ENCODE data around the gene PTPRJ. TPM values are rescaled to one million over a fixed set of nuclear protein-coding genes. Genes with fewer than 3 reads are reported as not detected.

Gene PTPRJ
- total and polyA plus RNA-seq, 2 of the 4 experiments (the other 2 are of a cell fraction), result 5.6 to 14.9 TPM

GRCh38 chr11:48025984-48026340 is 45.6 kb downstream of the PTPRJ start:
- peaks cover 27 to 67% of the 10 kb centered on the region in 2 experiments for H3K79me1 ChIP-seq (ENCODE audit: low read depth in 1 of 2, low read length in 2 of 2)
- no peak overlapping the region for H4K8ac ChIP-seq (ENCODE audit: low read depth in 2 of 2, low read length in 2 of 2)
- H3K4me3 ChIP-seq (ENCODE audit: insufficient read depth, low read depth, low read length), result no peak overlapping the region
- H3K18ac ChIP-seq (ENCODE audit: low read depth, low read length), result no peak overlapping the region
- H4K91ac ChIP-seq (ENCODE audit: insufficient read depth, low read depth, low read length), result no peak overlapping the region
- H2BK20ac ChIP-seq (ENCODE audit: low read depth, low read length), result no peak overlapping the region
- H2BK5ac ChIP-seq (ENCODE audit: low read depth, low read length, poor library complexity, severe bottlenecking), result no peak overlapping the region
- no peak overlapping the region for H3K4me2 ChIP-seq (ENCODE audit: low read depth, low read length)
- H2AK9ac ChIP-seq (replicated peaks; ENCODE audit: low read depth, low read length, poor library complexity), result no peak overlapping the region
- H3K9ac ChIP-seq (ENCODE audit: low read depth, low read length), result no peak overlapping the region
- in situ Hi-C loops (cut with MboI; ENCODE audit: low sequenced_read_pairs), result no loop called here
- ATAC-seq (ENCODE audit: low read depth) (no peak), DNase-seq (peak; percentile 40)
- H3K9me1 ChIP-seq (ENCODE audit: insufficient read depth, low read length), result peaks cover 10% of the 10 kb centered on the region
- WGBS, 2 experiments (ENCODE audit: extremely low coverage in 2 of 2, insufficient read length in 1 of 2), result no CpG with 5 or more reads among the region's 3 CpGs
- H2BK15ac ChIP-seq (ENCODE audit: low read depth, low read length), result no peak overlapping the region
- H4K5ac ChIP-seq (ENCODE audit: low read depth, low read length), result no peak overlapping the region
- H2AFZ ChIP-seq (replicated peaks; ENCODE audit: low read length, poor library complexity), result no peak overlapping the region
- no peaks in the 10 kb centered on the region for H3K36me3 ChIP-seq (ENCODE audit: control insufficient read depth, insufficient read depth, low read length)
- CTCF ChIA-PET, result no interaction called here
- H3K9me3 ChIP-seq (ENCODE audit: control insufficient read depth, insufficient read depth, low read length), result no peaks in the 10 kb centered on the region
- peaks cover 6% of the 10 kb centered on the region for H4K20me1 ChIP-seq (ENCODE audit: insufficient read depth, low read length)
- H3K27me3 ChIP-seq (ENCODE audit: control insufficient read depth, insufficient read depth, low read length), result no peaks in the 10 kb centered on the region
- intact Hi-C loops (cut with micrococcal nuclease), result no loop called here
- no peak overlapping the region; the same call in 1 of the 2 replicates for H3K14ac ChIP-seq (replicated peaks; ENCODE audit: low read depth, low read length)
- no peak overlapping the region for H2AK5ac ChIP-seq (ENCODE audit: low read depth, low read length)
- H2BK120ac ChIP-seq (ENCODE audit: low read depth, low read length), result no peak overlapping the region
- H3K27ac ChIP-seq (ENCODE audit: insufficient read depth, low read length), result no peak overlapping the region
- TF ChIP-seq CEBPB (IDR thresholded peaks at IDR 0.05; ENCODE audit: low read depth, low read length) (no peak), SMC3 (IDR thresholded peaks at IDR 0.05; ENCODE audit: low read depth, low read length) (no peak), CTCF (conservative IDR thresholded peaks at IDR 0.05; ENCODE audit: low read depth, low read length) (no peak), CHD1 (IDR thresholded peaks at IDR 0.05; ENCODE audit: low read depth, low read length) (no peak), POLR2A (IDR thresholded peaks at IDR 0.05; ENCODE audit: low read depth, low read length) (no peak), RAD21 (IDR thresholded peaks at IDR 0.05; ENCODE audit: low read length) (no peak), MXI1 (IDR thresholded peaks at IDR 0.05; ENCODE audit: borderline replicate concordance, low read depth, low read length) (no peak), RCOR1 (IDR thresholded peaks at IDR 0.05; ENCODE audit: insufficient replicate concordance, low read length) (no peak), FOS (IDR thresholded peaks at IDR 0.05; ENCODE audit: low read depth, low read length) (no peak), BHLHE40 (IDR thresholded peaks at IDR 0.05; ENCODE audit: low read depth, low read length) (no peak)
- TF ChIP-seq, protein P1, sequence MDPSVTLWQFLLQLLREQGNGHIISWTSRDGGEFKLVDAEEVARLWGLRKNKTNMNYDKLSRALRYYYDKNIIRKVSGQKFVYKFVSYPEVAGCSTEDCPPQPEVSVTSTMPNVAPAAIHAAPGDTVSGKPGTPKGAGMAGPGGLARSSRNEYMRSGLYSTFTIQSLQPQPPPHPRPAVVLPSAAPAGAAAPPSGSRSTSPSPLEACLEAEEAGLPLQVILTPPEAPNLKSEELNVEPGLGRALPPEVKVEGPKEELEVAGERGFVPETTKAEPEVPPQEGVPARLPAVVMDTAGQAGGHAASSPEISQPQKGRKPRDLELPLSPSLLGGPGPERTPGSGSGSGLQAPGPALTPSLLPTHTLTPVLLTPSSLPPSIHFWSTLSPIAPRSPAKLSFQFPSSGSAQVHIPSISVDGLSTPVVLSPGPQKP (IDR thresholded peaks at IDR 0.05; ENCODE audit: borderline replicate concordance, low read depth, low read length), result no peak
- TF ChIP-seq, protein P2, sequence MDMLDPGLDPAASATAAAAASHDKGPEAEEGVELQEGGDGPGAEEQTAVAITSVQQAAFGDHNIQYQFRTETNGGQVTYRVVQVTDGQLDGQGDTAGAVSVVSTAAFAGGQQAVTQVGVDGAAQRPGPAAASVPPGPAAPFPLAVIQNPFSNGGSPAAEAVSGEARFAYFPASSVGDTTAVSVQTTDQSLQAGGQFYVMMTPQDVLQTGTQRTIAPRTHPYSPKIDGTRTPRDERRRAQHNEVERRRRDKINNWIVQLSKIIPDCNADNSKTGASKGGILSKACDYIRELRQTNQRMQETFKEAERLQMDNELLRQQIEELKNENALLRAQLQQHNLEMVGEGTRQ (IDR thresholded peaks at IDR 0.05; ENCODE audit: low read depth, low read length), result no peak
- BruUV-seq (replicated peaks), result no TSS peak
- no peak overlapping the region for H3K23ac ChIP-seq (ENCODE audit: low read depth, low read length)
- H3K4ac ChIP-seq (ENCODE audit: low read depth, low read length), result no peak overlapping the region
- dilution Hi-C loops (cut with HindIII; ENCODE audit: low sequenced_read_pairs, unreplicated experiment), result no loop called here
- H3K4me1 ChIP-seq (ENCODE audit: control insufficient read depth, insufficient read depth, low read length), result peaks cover 6% of the 10 kb centered on the region
- POLR2A ChIA-PET (ENCODE audit: unreplicated experiment), result no interaction called here
- no peak overlapping the region for H3K56ac ChIP-seq (ENCODE audit: extremely low read depth, insufficient read depth, low read length)
